T-helper 17 cell (primary cell): ENCODE results near the gene PCSK2. TPM values are rescaled to one million over a fixed set of nuclear protein-coding genes. Genes with fewer than 3 reads are reported as not detected.

Experiments used
- ATAC-seq: fragments of 150-1000 bp; cut with Tn5 transposase; 2 replicates; pipeline ENCODE4 v1.10.0; 2021; ENCODE audit warnings: mild to moderate bottlenecking, moderate library complexity
- DNase-seq, 3 donors: peaks; one replicate each; pipeline versions ENCODE4 v3.0.0 to v3.0.0-alpha.2; 2020 to 2021
- H3K9me3 ChIP-seq: one replicate; pipeline ENCODE4 v1.7.0; 2013; ENCODE audit warnings: low read length, mild to moderate bottlenecking; ENCODE audit not compliant: control insufficient read depth, poor library complexity, severe bottlenecking
- H3K27ac Mint-ChIP-seq: one replicate; pipeline ENCODE4 v1.8.0; 2022; ENCODE audit warnings: mild to moderate bottlenecking, moderate library complexity, mixed read lengths
- H3K27me3 Mint-ChIP-seq: one replicate; pipeline ENCODE4 v1.8.0; 2022; ENCODE audit warnings: mixed read lengths
- H3K36me3 Mint-ChIP-seq: one replicate; pipeline ENCODE4 v1.8.0; 2022; ENCODE audit warnings: low read depth, mixed read lengths
- H3K4me1 Mint-ChIP-seq: one replicate; pipeline ENCODE4 v1.8.0; 2022; ENCODE audit warnings: mild to moderate bottlenecking, mixed read lengths
- H3K4me3 Mint-ChIP-seq: one replicate; pipeline ENCODE4 v1.8.0; 2022; ENCODE audit warnings: mild to moderate bottlenecking, moderate library complexity, mixed read lengths
- total RNA-seq, 4 donors: library from RNA in 2 of 4; stranded (reverse) in 2 of 4; gene quantifications; one replicate each; pipeline ENCODE4 v1.2.3 and lab custom pipeline; 2022 to 2026

PCSK2 gene
- total RNA-seq, 2 donors from 2014 or later, result not detected

- Mint-ChIP-seq H3K36me3 (no peaks in the 10 kb centered on the region), H3K27me3 (no peaks in the 10 kb centered on the region), H3K27ac (peak overlapping the region; percentile 67), H3K4me3 (no peak overlapping the region), H3K4me1 (peaks cover 40% of the 10 kb centered on the region)
- ATAC-seq, result no peak
- no peaks in the 10 kb centered on the region for H3K9me3 ChIP-seq
- DNase-seq, result no peak
Measured at GRCh38 chr20:17507531-17507930, 280.7 kb downstream of the PCSK2 start.

- no peak for ATAC-seq
- H3K27ac Mint-ChIP-seq, result no peak overlapping the region
- no peak overlapping the region for H3K4me3 Mint-ChIP-seq
- peaks cover 35% of the 10 kb centered on the region for H3K4me1 Mint-ChIP-seq
- DNase-seq, result no peak
- no peaks in the 10 kb centered on the region for H3K36me3 Mint-ChIP-seq
- no peaks in the 10 kb centered on the region for H3K27me3 Mint-ChIP-seq
- no peaks in the 10 kb centered on the region for H3K9me3 ChIP-seq
Measured at GRCh38 chr20:17508756-17509155, 281.9 kb downstream of the PCSK2 start.

- no peaks in the 10 kb centered on the region for H3K9me3 ChIP-seq
- no peak for DNase-seq
- no peak for ATAC-seq
- Mint-ChIP-seq H3K27ac (peak overlapping the region; percentile 43), H3K4me1 (peaks cover 27% of the 10 kb centered on the region), H3K4me3 (no peak overlapping the region), H3K36me3 (no peaks in the 10 kb centered on the region), H3K27me3 (no peaks in the 10 kb centered on the region)
Measured at GRCh38 chr20:17510548-17510947, 283.7 kb downstream of the PCSK2 start.

GRCh38 chr20:17511401-17511800 lies 284.6 kb downstream of the PCSK2 start:
- no peak for ATAC-seq
- Mint-ChIP-seq H3K27ac (peak overlapping the region; percentile 43), H3K27me3 (no peaks in the 10 kb centered on the region), H3K36me3 (no peaks in the 10 kb centered on the region), H3K4me1 (peaks cover 21% of the 10 kb centered on the region), H3K4me3 (no peak overlapping the region)
- H3K9me3 ChIP-seq, result no peaks in the 10 kb centered on the region
- no peak for DNase-seq

GRCh38 chr20:17513939-17514338 lies 287.1 kb downstream of the PCSK2 start:
- Mint-ChIP-seq H3K27ac (no peak overlapping the region), H3K36me3 (no peaks in the 10 kb centered on the region), H3K27me3 (no peaks in the 10 kb centered on the region), H3K4me1 (peaks cover 14% of the 10 kb centered on the region), H3K4me3 (no peak overlapping the region)
- ATAC-seq (no peak), DNase-seq (no peak)
- no peaks in the 10 kb centered on the region for H3K9me3 ChIP-seq

GRCh38 chr20:17515053-17515452 lies 288.2 kb downstream of the PCSK2 start:
- Mint-ChIP-seq H3K4me3 (no peak overlapping the region), H3K4me1 (peaks cover 13% of the 10 kb centered on the region), H3K27me3 (no peaks in the 10 kb centered on the region), H3K27ac (no peak overlapping the region), H3K36me3 (no peaks in the 10 kb centered on the region)
- H3K9me3 ChIP-seq, result no peaks in the 10 kb centered on the region
- ATAC-seq, result no peak
- no peak for DNase-seq

GRCh38 chr20:17518339-17519052 lies 291.7 kb downstream of the PCSK2 start:
- peaks cover 4% of the 10 kb centered on the region for H3K4me1 Mint-ChIP-seq
- no peaks in the 10 kb centered on the region for H3K9me3 ChIP-seq
- DNase-seq, result no peak
- no peak for ATAC-seq
- no peaks in the 10 kb centered on the region for H3K36me3 Mint-ChIP-seq
- no peaks in the 10 kb centered on the region for H3K27me3 Mint-ChIP-seq
- H3K4me3 Mint-ChIP-seq, result no peak overlapping the region
- H3K27ac Mint-ChIP-seq, result no peak overlapping the region

- no peak for ATAC-seq
- no peaks in the 10 kb centered on the region for H3K36me3 Mint-ChIP-seq
- H3K27ac Mint-ChIP-seq, result no peak overlapping the region
- no peaks in the 10 kb centered on the region for H3K27me3 Mint-ChIP-seq
- peaks cover 4% of the 10 kb centered on the region for H3K4me1 Mint-ChIP-seq
- H3K9me3 ChIP-seq, result no peaks in the 10 kb centered on the region
- no peak for DNase-seq
- H3K4me3 Mint-ChIP-seq, result no peak overlapping the region
Measured at GRCh38 chr20:17519606-17520285, 292.9 kb downstream of the PCSK2 start.

- no peaks in the 10 kb centered on the region for H3K9me3 ChIP-seq
- Mint-ChIP-seq H3K36me3 (no peaks in the 10 kb centered on the region), H3K4me1 (peaks cover 5% of the 10 kb centered on the region), H3K27ac (peak overlapping the region; percentile 61), H3K27me3 (no peaks in the 10 kb centered on the region), H3K4me3 (no peak overlapping the region)
- DNase-seq, result no peak
- no peak for ATAC-seq
Measured at GRCh38 chr20:17520583-17520982, 293.7 kb downstream of the PCSK2 start.

- H3K9me3 ChIP-seq, result no peaks in the 10 kb centered on the region
- no peak for ATAC-seq
- Mint-ChIP-seq H3K27me3 (no peaks in the 10 kb centered on the region), H3K36me3 (no peaks in the 10 kb centered on the region), H3K4me1 (peaks cover 7% of the 10 kb centered on the region), H3K4me3 (no peak overlapping the region), H3K27ac (no peak overlapping the region)
- no peak for DNase-seq
Measured at GRCh38 chr20:17522528-17522927, 295.7 kb downstream of the PCSK2 start.

- H3K27me3 Mint-ChIP-seq, result no peaks in the 10 kb centered on the region
- no peaks in the 10 kb centered on the region for H3K36me3 Mint-ChIP-seq
- ATAC-seq (no peak), DNase-seq (no peak)
- no peak overlapping the region for H3K27ac Mint-ChIP-seq
- H3K4me1 Mint-ChIP-seq, result peaks cover 7% of the 10 kb centered on the region
- H3K9me3 ChIP-seq, result no peaks in the 10 kb centered on the region
- no peak overlapping the region for H3K4me3 Mint-ChIP-seq
Measured at GRCh38 chr20:17523326-17523725, 296.5 kb downstream of the PCSK2 start.

- Mint-ChIP-seq H3K36me3 (no peaks in the 10 kb centered on the region), H3K4me3 (no peak overlapping the region)
Measured at GRCh38 chr20:17524560-17524959, 297.7 kb downstream of the PCSK2 start.

GRCh38 chr20:17525132-17525531 lies 298.3 kb downstream of the PCSK2 start:
- ATAC-seq, result no peak

More at GRCh38 chr20:17524560-17524959, 297.7 kb downstream of the PCSK2 start:
- ATAC-seq (no peak), DNase-seq (no peak)
- no peaks in the 10 kb centered on the region for H3K9me3 ChIP-seq
- no peaks in the 10 kb centered on the region for H3K27me3 Mint-ChIP-seq
- peaks cover 7% of the 10 kb centered on the region for H3K4me1 Mint-ChIP-seq
- H3K27ac Mint-ChIP-seq, result no peak overlapping the region

GRCh38 chr20:17525650-17526049 lies 298.8 kb downstream of the PCSK2 start:
- Mint-ChIP-seq H3K36me3 (no peaks in the 10 kb centered on the region), H3K27ac (no peak overlapping the region), H3K4me1 (peaks cover 4% of the 10 kb centered on the region), H3K27me3 (no peaks in the 10 kb centered on the region), H3K4me3 (no peak overlapping the region)
- DNase-seq, result no peak
- peak; percentile 80 for ATAC-seq
- H3K9me3 ChIP-seq, result no peaks in the 10 kb centered on the region

More at GRCh38 chr20:17525132-17525531, 298.3 kb downstream of the PCSK2 start:
- no peak overlapping the region for H3K27ac Mint-ChIP-seq
- H3K27me3 Mint-ChIP-seq, result no peaks in the 10 kb centered on the region
- DNase-seq, result no peak
- H3K36me3 Mint-ChIP-seq, result no peaks in the 10 kb centered on the region
- H3K4me3 Mint-ChIP-seq, result no peak overlapping the region
- peaks cover 7% of the 10 kb centered on the region for H3K4me1 Mint-ChIP-seq
- no peaks in the 10 kb centered on the region for H3K9me3 ChIP-seq
